Upper lobe of left lung (tissue), 6 donors: ENCODE data around the gene ZNF32. TPM values are rescaled to one million over a fixed set of nuclear protein-coding genes. Genes with fewer than 3 reads are reported as not detected.
A peak's percentile ranks its signal among the peaks of the same experiment; 100 is the strongest.

ENCODE experiments used
- ATAC-seq, 2 donors: fragments of 200-7000 bp; cut with Tn5 transposase; one replicate each; pipeline ENCODE4 v1.9.1; 2022; ENCODE audit warnings: mild to moderate bottlenecking in 2 of 2, moderate library complexity in 2 of 2; ENCODE audit not compliant: low FRiP score in 2 of 2
- DNase-seq, 2 donors: peaks; one replicate each; pipeline ENCODE4 v3.0.0-alpha.2; 2019 to 2020
- H3K27ac ChIP-seq, 4 donors: fragments of 200-600 bp; sonication (generic); one replicate each; pipeline ENCODE4 v1.5.1; 2016 to 2019
- H3K27me3 ChIP-seq, 4 donors: fragments of 200-600 bp; sonication (generic); one replicate each; pipeline ENCODE4 v1.5.1; 2017 to 2019
- H3K36me3 ChIP-seq, 4 donors: fragments of 200-600 bp; sonication (generic); one replicate each; pipeline ENCODE4 v1.5.1; 2016 to 2019
- H3K4me1 ChIP-seq, 4 donors: fragments of 200-600 bp; sonication (generic); one replicate each; pipeline ENCODE4 v1.5.1; 2018 to 2019
- H3K4me3 ChIP-seq, 4 donors: fragments of 200-600 bp; sonication (generic); one replicate each; pipeline ENCODE4 v1.5.1; 2017 to 2019; ENCODE audit warnings: mild to moderate bottlenecking in 2 of 4, moderate library complexity in 1 of 4
- H3K9me3 ChIP-seq, 4 donors: fragments of 200-600 bp; sonication (generic); one replicate each; pipeline ENCODE4 v1.5.1; 2018 to 2019
- EP300 ChIP-seq, 4 donors: sonication (generic); formaldehyde crosslinking; IDR thresholded peaks; one replicate each; pipeline ENCODE4 v1.5.1; 2017; ENCODE audit warnings: antibody characterized with exemption in 4 of 4, control low read depth in 2 of 4
- POLR2A ChIP-seq, 4 donors: fragments of 450-650 bp; IDR thresholded peaks; one replicate each; pipeline ENCODE4 v1.5.1; 2016 to 2017; ENCODE audit warnings: antibody characterized with exemption in 4 of 4, mild to moderate bottlenecking in 2 of 4
- POLR2AphosphoS5 ChIP-seq, 2 donors: sonication (generic); formaldehyde crosslinking; IDR thresholded peaks; one replicate each; pipeline ENCODE4 v1.5.1; 2017; ENCODE audit warnings: antibody characterized with exemption in 2 of 2
- WGBS, 2 donors: methylation state at CpG; one replicate each; pipeline ENCODE4 v1.1.5; 2017 to 2018; 5-methylcytosine and 5-hydroxymethylcytosine counted together
- total RNA-seq, 6 donors: library from RNA; depleted of rRNA in 4 of 6; stranded (reverse); fragments of >200 nt in 4 of 6; gene quantifications; one replicate each; pipeline versions ENCODE4 v1.1.0 to v1.2.1, GENCODE V29; 2016 to 2021
- TF ChIP-seq, protein P1 (sequence below), 6 experiments: fragments of 450-650 bp in 4 of 6; fragments of 200-600 bp in 2 of 6; sonication (generic) in 2 of 6; IDR thresholded peaks; one replicate each; pipeline ENCODE4 v1.5.1; 2016 to 2019; ENCODE audit warnings: antibody characterized with exemption in 6 of 6
- donor health status: DM: no; HTN: no; CAD: no; lungs with moderate emphysema.
- donor health status: DM: no; HTN: yes; CAD: no; lungs with severe emphysema.

The ZNF32 gene
- total RNA-seq, 6 donors from 2014 or later, result 16.8 to 36.8 (median 26.8) TPM

DNA sequence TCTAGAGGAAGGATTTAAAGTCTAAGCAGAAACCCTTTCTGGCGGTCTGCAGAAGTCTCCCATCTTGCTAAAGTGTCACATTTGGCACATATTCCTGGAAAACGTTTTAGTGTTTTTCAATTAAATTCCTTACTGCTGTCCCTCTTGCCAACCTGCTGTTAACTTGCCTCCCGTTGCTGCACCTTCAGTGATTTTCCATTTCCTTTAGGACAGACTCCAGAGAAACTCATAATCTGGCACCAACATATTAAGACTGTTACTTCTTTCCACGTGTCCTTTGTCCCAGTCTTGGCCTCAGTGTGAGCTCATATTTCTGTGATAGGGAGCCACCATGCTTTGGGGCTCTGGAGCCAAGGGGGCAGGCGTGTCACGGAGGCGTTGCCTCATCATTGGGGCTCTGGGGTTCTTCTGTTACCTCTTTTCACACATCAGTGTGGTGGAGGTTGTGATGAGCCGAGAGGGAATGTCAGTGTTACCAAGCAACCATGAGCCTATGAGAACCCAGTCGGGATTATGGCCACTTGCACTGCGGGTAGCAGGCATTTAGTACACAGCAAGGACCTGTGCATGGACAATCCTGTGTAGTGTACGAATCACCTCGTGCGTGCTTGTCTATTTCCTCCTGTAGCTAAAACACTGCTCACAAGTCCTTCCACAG, 26.0 kb upstream of the ZNF32 start:
- Histone ChIP-seq H3K27ac (no peak overlapping the region), H3K36me3 (no peaks in the 10 kb centered on the region), H3K4me3 (no peak overlapping the region), H3K27me3 (no peaks in the 10 kb centered on the region), H3K4me1 (peaks cover 0 to 6% (median 0%) of the 10 kb centered on the region in 4 donors), H3K9me3 (no peaks in the 10 kb centered on the region)
- 74 to 75% methylated on average over 13 of the region's 13 CpGs for WGBS, 2 donors
- ATAC-seq (no peak), DNase-seq (no peak)
- TF ChIP-seq EP300 (IDR thresholded peaks at IDR 0.05), result no peak
- TF ChIP-seq POLR2A (IDR thresholded peaks at IDR 0.05), result no peak
- TF ChIP-seq, protein P1, sequence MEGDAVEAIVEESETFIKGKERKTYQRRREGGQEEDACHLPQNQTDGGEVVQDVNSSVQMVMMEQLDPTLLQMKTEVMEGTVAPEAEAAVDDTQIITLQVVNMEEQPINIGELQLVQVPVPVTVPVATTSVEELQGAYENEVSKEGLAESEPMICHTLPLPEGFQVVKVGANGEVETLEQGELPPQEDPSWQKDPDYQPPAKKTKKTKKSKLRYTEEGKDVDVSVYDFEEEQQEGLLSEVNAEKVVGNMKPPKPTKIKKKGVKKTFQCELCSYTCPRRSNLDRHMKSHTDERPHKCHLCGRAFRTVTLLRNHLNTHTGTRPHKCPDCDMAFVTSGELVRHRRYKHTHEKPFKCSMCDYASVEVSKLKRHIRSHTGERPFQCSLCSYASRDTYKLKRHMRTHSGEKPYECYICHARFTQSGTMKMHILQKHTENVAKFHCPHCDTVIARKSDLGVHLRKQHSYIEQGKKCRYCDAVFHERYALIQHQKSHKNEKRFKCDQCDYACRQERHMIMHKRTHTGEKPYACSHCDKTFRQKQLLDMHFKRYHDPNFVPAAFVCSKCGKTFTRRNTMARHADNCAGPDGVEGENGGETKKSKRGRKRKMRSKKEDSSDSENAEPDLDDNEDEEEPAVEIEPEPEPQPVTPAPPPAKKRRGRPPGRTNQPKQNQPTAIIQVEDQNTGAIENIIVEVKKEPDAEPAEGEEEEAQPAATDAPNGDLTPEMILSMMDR (IDR thresholded peaks at IDR 0.05), result no peak
- TF ChIP-seq POLR2AphosphoS5 (IDR thresholded peaks at IDR 0.05), result no peak

DNA sequence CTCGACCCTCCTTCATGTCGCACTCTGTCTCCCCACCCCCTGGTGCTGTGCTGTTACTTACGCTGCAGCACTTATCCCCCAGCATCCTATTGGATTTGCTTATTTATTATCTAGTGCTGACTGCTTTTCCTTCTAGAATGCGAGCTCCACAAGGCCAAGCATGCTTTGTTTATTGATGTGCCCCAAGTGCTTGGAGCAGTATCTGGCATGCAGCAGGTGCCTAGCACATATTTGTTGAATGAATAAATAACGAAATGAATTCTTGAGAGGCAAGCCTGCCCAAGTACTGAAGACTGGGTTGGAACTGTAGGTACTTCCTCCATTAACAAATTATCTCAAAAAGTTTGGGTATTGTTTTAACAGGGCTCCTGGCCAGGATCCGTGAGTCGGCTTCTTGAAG, 24.8 kb upstream of the ZNF32 start:
- WGBS, 2 donors, result 66 to 70% methylated on average over 7 of the region's 7 CpGs
- Histone ChIP-seq H3K4me3 (no peak overlapping the region), H3K4me1 (no peaks in the 10 kb centered on the region), H3K27me3 (no peaks in the 10 kb centered on the region), H3K27ac (no peak overlapping the region), H3K9me3 (no peaks in the 10 kb centered on the region), H3K36me3 (no peaks in the 10 kb centered on the region)
- TF ChIP-seq EP300 (IDR thresholded peaks at IDR 0.05), result no peak
- TF ChIP-seq, protein P1 (IDR thresholded peaks at IDR 0.05), result no peak
- no peak for ATAC-seq
- DNase-seq, result no peak

DNA sequence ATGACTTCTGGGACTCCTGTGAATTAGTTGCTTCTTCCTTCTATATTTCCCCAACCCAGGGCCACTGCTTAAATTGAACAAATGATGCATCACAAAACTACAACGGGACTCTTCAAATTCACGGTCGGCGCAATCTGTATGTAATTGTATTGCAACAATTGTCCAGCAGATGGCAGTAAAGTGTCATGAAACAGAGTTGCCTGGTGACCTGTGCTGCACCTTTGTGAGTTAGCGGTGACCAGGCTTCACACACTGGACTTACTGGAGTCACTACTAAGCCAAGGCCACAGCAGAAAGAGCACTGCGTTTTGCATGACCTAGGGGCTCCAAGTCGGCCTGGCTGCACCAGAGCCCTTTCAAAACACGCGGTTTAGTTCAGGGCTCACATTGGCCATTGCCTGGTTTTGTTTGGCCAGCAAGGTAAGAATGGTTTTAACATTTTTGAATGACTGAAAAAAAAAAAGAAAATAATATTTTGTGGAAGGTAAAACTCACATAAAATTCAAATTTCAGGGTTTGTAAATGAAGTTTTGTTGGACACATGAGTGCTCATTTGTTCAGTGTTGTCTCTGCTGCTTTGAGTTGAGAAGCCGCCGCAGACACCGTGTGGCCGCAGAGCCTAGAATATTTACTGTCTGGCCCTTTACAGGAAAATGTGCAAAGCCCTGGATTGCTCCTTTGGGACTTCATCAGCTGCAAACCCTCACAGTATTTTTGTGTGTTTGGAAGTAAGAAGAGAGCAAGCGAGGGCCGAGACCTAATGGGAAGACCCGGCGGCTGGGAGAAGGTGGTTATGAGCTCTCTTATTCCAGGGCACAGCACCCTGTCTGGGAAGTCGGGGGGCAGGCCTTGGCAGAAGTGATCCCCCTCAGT, 23.2 kb upstream of the ZNF32 start:
- Histone ChIP-seq H3K9me3 (no peaks in the 10 kb centered on the region), H3K4me1 (peaks cover 0 to 10% (median 3%) of the 10 kb centered on the region in 4 donors), H3K27ac (no peak overlapping the region), H3K4me3 (no peak overlapping the region), H3K27me3 (peaks cover 0 to 11% (median 4%) of the 10 kb centered on the region in 4 donors), H3K36me3 (no peaks in the 10 kb centered on the region)
- 50 to 62% methylated on average over 15 to 18 of the region's 18 CpGs for WGBS, 2 donors
- DNase-seq, result peak in 1 of 2 donors; percentile 53
- ATAC-seq, result peak; percentile 71
- no peak for TF ChIP-seq POLR2AphosphoS5 (IDR thresholded peaks at IDR 0.05)
- TF ChIP-seq, protein P1 (IDR thresholded peaks at IDR 0.05), result peak; percentile 71 to 89 (median 77)

DNA sequence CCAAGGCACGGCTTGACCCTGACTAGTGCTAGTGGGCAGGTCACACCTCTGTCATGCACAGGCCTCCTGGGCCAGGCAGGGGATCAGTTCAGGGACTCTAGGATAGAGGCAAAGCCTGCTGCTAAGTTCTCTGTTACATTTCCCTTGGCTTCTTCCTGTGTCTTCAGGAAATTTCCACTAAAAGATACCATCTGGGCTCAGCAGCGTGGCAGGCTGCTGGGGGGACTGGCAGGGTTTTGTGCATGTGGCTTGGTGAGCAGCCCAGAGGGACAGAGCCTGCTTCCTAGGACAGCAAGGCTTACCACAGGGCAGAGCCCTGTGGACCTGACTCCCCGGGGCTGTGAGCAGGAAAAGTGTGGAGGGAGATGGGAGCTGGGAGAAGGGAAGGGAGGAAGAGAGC, 20.7 kb upstream of the ZNF32 start:
- no peak overlapping the region for H3K4me3 ChIP-seq

More for the DNA sequence above, 20.7 kb upstream of the ZNF32 start:
- DNase-seq (no peak), ATAC-seq (no peak)
- H3K27ac ChIP-seq, result no peak overlapping the region
- H3K4me1 ChIP-seq, result peaks cover 0 to 10% (median 3%) of the 10 kb centered on the region in 4 donors
- no peaks in the 10 kb centered on the region for H3K9me3 ChIP-seq
- 89 to 95% methylated on average over 2 to 3 of the region's 3 CpGs for WGBS, 2 donors
- H3K27me3 ChIP-seq, result peaks cover 0 to 11% (median 4%) of the 10 kb centered on the region in 4 donors
- H3K36me3 ChIP-seq, result no peaks in the 10 kb centered on the region
- no peak for TF ChIP-seq POLR2A (IDR thresholded peaks at IDR 0.05)
- TF ChIP-seq EP300 (IDR thresholded peaks at IDR 0.05), result no peak
- TF ChIP-seq, protein P1 (IDR thresholded peaks at IDR 0.05), result no peak
- TF ChIP-seq POLR2AphosphoS5 (IDR thresholded peaks at IDR 0.05), result no peak
